MM.1S (cell line): ENCODE results near the gene BRMS1L.

ENCODE experiments used
- EZH2 ChIP-seq: fragments of 300-600 bp; sonication (generic); optimal IDR thresholded peaks from 2 replicates; pipeline ENCODE3; 2017; ENCODE audit warnings: low read depth, mild to moderate bottlenecking, antibody characterized with exemption, low read length, mixed read lengths
- TF ChIP-seq, protein P1 (sequence below): fragments of 300-600 bp; sonication (generic); IDR thresholded peaks from 2 replicates; pipeline ENCODE4 v1.5.1; 2016; ENCODE audit warnings: antibody characterized with exemption, low read length, mixed read lengths

DNA sequence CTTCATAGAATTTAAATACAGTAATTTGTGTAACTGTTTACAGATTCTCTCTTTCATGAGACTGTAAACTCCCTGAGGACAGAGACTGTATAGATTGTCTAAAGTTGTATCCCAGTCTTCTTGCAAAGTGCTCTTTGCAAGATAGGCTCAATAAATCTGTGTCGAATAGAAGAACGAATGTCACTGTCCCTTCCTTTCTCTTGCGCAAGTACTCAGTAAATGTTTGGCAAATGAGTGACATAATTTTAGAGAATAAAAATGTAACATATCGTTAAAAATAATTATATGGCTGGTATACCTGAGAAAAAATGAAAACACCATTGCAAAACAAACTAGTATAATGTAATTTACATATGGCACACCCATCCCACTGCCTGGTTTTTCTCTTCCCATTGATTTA lies 15.2 kb upstream of the BRMS1L start:
- TF ChIP-seq EZH2 = no peak
- TF ChIP-seq, protein P1, sequence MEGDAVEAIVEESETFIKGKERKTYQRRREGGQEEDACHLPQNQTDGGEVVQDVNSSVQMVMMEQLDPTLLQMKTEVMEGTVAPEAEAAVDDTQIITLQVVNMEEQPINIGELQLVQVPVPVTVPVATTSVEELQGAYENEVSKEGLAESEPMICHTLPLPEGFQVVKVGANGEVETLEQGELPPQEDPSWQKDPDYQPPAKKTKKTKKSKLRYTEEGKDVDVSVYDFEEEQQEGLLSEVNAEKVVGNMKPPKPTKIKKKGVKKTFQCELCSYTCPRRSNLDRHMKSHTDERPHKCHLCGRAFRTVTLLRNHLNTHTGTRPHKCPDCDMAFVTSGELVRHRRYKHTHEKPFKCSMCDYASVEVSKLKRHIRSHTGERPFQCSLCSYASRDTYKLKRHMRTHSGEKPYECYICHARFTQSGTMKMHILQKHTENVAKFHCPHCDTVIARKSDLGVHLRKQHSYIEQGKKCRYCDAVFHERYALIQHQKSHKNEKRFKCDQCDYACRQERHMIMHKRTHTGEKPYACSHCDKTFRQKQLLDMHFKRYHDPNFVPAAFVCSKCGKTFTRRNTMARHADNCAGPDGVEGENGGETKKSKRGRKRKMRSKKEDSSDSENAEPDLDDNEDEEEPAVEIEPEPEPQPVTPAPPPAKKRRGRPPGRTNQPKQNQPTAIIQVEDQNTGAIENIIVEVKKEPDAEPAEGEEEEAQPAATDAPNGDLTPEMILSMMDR = no peak
